Dorsolateral prefrontal cortex (tissue), 118 donors: Measurements from ENCODE around the gene AP4M1. TPM values are rescaled to one million over a fixed set of nuclear protein-coding genes. Genes with fewer than 3 reads are reported as not detected.

ENCODE experiments used
- microRNA-seq, 43 experiments: library from miRNA; unstranded; fragments of <30 nt; microRNA quantifications; one replicate each; pipeline ENCODE4 v1.2.0, GENCODE V29; 2022
- total RNA-seq, 120 experiments: library from RNA; stranded (reverse); gene quantifications; one replicate each; pipeline versions ENCODE4 v1.2.3 to v1.2.4, GENCODE V29; 2022

Gene AP4M1
- total RNA-seq, 120 experiments from 2014 or later: 11.3 to 28.4 (median 19.5) TPM

Small RNA genes lying within 50 kb of the gene (microRNA-seq; reads per million reads assigned to microRNA genes)
- gene MIR106B (156 to 5,072 (median 2,428) reads per million in 43 experiments), gene MIR25 (25.2 to 399 (median 195) reads per million in 43 experiments), gene MIR4658 (0 to 0.52 (median 0) reads per million in 43 experiments), gene MIR93 (2,244 to 7,383 (median 4,393) reads per million in 43 experiments)

Other genes starting within 250 kb of the AP4M1 start
- 1 to 10 TPM in 6 of 120 experiments, under 1 TPM in 22, not detected in 92; 0.42 to 1.9 (median 0.62) TPM for gene OR2AE1, start 224.6 kb upstream of the AP4M1 start, total RNA-seq
- gene TRIM4, start 182.1 kb upstream of the AP4M1 start, total RNA-seq: 10 to 100 TPM; 12.0 to 29.0 (median 18.5) TPM
- gene GJC3, start 172.0 kb upstream of the AP4M1 start, total RNA-seq: 1 to 10 TPM in 12 of 120 experiments, under 1 TPM in 45, not detected in 63; 0.36 to 2.7 (median 0.73) TPM
- gene AZGP1, start 125.6 kb upstream of the AP4M1 start, total RNA-seq: 100 to 1,000 TPM in 1 of 120 experiments, 10 to 100 TPM in 92, 1 to 10 TPM in 27; 3.4 to 103 (median 21.2) TPM
- gene ZKSCAN1, start 86.0 kb upstream of the AP4M1 start, total RNA-seq: 100 to 1,000 TPM in 118 of 120 experiments, 10 to 100 TPM in 2; 96.1 to 181 (median 132) TPM
- 10 to 100 TPM in 107 of 120 experiments, 1 to 10 TPM in 13; 8.2 to 18.7 (median 13.4) TPM for gene ZSCAN21, start 51.9 kb upstream of the AP4M1 start, total RNA-seq
- 10 to 100 TPM; 17.5 to 42.7 (median 26.8) TPM for gene ZNF3, start 19.9 kb upstream of the AP4M1 start, total RNA-seq
- gene COPS6, start 12.7 kb upstream of the AP4M1 start, total RNA-seq: 100 to 1,000 TPM in 100 of 120 experiments, 10 to 100 TPM in 20; 82.0 to 137 (median 116) TPM
- gene MCM7, start 246 bp upstream of the AP4M1 start, total RNA-seq: 10 to 100 TPM; 19.4 to 81.4 (median 38.0) TPM
- 10 to 100 TPM; 46.6 to 98.0 (median 72.6) TPM for gene TAF6, start 17.7 kb downstream of the AP4M1 start, total RNA-seq
- 10 to 100 TPM in 119 of 120 experiments, 1 to 10 TPM in 1; 9.7 to 27.8 (median 16.8) TPM for gene CNPY4, start 18.0 kb downstream of the AP4M1 start, total RNA-seq
- 10 to 100 TPM in 78 of 120 experiments, 1 to 10 TPM in 42; 5.6 to 16.5 (median 11.0) TPM for gene MBLAC1, start 25.3 kb downstream of the AP4M1 start, total RNA-seq
- gene LAMTOR4, start 47.3 kb downstream of the AP4M1 start, total RNA-seq: 100 to 1,000 TPM in 106 of 120 experiments, 10 to 100 TPM in 14; 88.6 to 150 (median 113) TPM
- gene TRAPPC14, start 57.1 kb downstream of the AP4M1 start, total RNA-seq: 10 to 100 TPM; 16.3 to 52.5 (median 30.3) TPM
- 10 to 100 TPM in 13 of 120 experiments, 1 to 10 TPM in 107; 2.6 to 14.0 (median 6.2) TPM for gene GAL3ST4, start 67.0 kb downstream of the AP4M1 start, total RNA-seq
- gene GPC2, start 75.7 kb downstream of the AP4M1 start, total RNA-seq: 1 to 10 TPM in 118 of 120 experiments, under 1 TPM in 2; 0.84 to 7.1 (median 2.4) TPM
- 1 to 10 TPM in 119 of 120 experiments, under 1 TPM in 1; 0.87 to 7.2 (median 2.7) TPM for gene STAG3, start 76.3 kb downstream of the AP4M1 start, total RNA-seq
- gene PVRIG, start 118.3 kb downstream of the AP4M1 start, total RNA-seq: 1 to 10 TPM in 5 of 120 experiments, under 1 TPM in 4, not detected in 111; 0.36 to 2.3 (median 1.4) TPM
- under 1 TPM in 2 of 120 experiments, not detected in 118; 0.25 to 0.30 TPM for gene SPDYE3, start 206.1 kb downstream of the AP4M1 start, total RNA-seq